NOMO-1 (cell line): ENCODE measurements around the gene LMF1.

Experiments
- DNase-seq, 2 experiments: peaks; one replicate each; lab custom pipeline; 2025; ENCODE audit not compliant: unreplicated experiment in 2 of 2; lab: John Stamatoyannopoulos, UW

The LMF1 gene

DNA sequence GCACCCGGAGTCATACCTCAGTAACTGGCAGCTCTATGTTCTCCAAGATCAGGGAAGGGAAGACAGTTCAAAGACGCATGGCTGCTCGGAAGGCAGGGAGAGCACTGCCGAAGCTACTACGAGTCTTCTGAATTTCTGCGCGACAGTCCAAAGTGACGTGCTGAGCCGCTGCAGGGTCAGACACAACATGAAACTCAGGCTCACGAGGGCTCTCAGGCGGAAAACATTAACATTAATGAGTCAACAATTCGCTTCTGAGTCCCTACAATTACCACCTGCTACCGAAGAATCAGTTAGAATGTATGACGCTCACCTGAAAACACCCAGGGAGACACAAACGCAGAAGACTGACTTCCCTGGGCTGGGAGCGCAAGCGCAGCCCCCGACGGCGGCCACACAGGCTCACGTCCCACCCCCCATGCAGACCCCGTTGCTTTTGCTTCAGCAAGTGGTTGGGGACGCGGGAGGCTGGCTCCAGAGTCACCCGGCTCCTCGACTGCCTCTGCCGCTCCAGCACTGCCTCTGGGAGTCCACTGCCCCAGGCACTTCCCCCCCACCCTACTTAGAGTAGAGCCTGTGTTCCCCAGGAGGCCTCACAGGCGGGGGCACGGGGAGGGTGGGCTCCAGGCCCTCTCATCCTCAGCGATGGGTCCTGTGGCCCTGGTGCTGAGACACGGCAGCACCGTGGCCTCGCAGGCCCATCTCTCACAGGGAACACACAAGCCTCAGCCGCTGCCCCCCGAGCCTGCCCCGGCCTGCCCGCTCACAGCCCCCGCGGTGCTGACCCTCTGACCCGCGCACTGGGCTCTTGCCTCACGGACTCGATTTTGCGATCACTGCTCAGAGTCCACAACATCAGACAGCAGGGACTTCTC lies 38.9 kb downstream of the LMF1 start:
- no peak for DNase-seq

DNA sequence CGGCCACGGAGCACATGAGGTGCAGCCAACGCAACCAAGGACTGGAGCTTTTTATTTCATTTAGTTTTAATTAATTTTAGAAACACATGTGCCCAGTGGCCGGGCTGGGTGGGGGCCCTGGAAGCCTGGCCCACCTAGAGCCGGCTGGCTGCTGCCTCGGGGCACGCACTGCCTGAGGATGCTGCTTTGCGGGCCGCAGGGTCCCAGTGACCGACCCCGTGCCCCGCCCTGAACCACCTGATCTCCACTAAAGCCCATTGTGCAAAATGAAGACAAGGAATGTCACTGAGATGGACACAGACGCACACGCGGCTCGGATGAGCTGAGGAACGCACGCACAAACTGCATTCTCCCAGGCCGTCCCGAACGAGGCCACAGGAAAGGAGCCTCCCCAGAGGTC lies 39.6 kb downstream of the LMF1 start:
- no peak for DNase-seq

DNA sequence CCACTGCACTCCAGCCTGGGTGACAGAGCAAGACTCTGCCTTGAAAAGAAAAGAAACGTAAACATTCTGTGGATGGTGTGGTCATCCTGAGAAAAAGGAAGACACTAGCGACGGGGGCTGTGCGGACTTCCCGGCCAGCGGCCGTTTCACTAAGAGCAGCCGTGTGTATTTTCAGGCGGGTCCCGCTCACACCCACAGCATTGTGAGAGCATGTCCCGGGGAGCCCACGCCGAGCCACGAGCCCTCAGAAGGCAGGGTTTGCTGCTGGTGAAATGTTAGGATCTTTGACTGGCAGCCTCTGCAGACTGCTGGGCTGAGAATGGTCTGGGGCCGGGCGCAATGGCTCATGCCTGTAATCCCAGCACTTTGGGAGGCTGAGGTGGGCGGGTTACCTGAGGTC lies 40.3 kb downstream of the LMF1 start:
- no peak for DNase-seq

DNA sequence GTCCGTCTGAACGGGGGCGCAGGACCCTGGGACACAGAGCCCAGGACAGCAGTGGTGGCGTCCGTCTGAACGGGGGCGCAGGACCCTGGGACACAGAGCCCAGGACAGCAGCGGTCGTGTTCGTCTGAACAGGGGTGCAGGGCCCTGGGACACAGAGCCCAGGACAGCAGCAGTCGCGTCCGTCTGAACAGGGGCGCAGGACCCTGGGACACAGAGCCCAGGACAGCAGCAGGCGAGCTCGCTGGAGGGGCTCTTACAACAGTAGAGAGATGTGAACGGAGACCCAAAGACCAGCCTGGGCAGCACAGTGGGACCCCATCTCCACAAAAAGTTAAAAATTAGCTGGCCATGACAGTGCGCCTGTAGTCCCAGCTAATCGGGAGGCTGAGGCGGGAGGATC lies 40.7 kb downstream of the LMF1 start:
- no peak for DNase-seq

GRCh38 chr16:929227-930073 lies 41.3 kb downstream of the LMF1 start:
- no peak for DNase-seq

DNA sequence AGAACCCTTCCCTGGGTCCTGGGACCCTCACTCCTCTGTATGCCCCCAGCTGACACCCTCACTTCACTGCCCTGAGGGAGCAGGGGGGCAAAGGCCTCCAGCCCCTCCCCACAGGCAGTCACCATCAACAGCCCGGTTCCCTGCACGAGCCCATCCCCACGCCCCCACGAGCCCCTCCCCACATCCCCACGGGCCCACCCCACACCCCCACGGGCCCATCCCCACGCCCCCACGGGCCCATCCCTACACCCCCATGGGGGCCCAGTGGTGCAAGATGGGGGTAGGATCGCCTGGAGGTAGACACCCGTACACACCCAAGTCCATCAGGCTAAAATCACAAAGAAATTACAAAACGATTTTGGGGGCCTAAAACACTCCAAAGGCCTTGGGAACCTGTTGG lies 42.3 kb downstream of the LMF1 start:
- no peak for DNase-seq

DNA sequence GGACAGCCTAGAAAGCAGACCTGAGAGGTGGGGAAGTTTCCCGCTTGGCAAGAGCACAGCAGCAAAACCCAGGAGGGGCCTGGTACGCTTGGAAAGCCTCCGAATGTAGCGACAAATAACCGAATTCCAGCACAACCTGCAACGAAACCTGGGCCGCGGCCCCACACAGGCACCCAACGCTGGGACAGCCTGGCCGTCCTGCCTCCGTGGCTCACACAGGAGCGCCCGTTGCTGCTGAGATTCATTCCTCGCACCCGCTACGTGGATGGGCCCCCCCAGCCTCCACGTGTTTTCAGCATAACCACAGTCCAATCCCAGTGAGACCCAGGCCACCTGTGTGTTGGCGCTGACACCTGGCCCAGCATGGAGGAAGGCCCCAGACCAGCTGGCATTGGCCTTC lies 42.9 kb downstream of the LMF1 start:
- DNase-seq, result no peak

GRCh38 chr16:927406-927805 lies 43.4 kb downstream of the LMF1 start:
- no peak for DNase-seq

- DNase-seq, result no peak
Observed at GRCh38 chr16:926715-927114, 44.1 kb downstream of the LMF1 start.

DNA sequence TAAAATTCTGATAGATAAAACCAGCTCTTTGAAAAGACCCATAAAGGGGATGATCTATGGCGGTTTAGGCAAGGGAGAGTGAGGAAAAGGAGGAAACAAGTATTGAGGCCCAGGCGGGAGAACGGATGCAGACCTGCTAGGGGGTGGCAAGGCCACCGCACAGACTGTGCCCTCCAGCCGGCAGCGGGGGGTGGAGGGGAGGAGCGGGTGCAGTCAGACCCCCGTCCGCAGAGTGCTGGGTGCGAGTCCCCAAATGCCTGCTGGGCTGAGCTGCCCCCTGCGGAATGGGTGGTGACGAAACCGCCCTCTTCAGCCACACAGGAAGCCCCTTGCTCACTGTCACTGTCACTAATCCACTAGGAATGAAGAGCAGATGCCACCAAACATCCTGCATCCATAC lies 46.0 kb downstream of the LMF1 start:
- DNase-seq, result no peak

- no peak for DNase-seq
Observed at GRCh38 chr16:924063-924462, 46.7 kb downstream of the LMF1 start.

DNA sequence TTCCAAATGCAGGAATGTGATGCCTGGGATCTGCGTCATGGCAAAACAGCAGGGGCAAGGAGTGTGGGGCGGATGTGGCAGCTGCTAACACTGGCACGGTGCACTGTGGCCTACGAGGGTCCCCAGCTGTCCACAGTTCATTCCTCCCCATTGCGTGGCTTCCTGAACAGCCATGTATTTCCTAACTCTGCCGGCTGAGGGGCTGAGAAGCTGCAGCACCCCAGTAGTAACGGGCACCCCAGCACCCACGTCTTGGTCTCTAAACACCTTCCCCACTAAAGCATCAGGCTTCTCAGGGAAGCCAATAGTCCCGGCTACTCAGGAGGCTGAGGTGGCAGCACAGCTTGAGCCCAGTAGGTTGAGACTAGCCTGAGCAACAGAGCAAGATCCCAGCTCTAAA lies 47.6 kb downstream of the LMF1 start:
- DNase-seq, result no peak

- no peak for DNase-seq
Observed at GRCh38 chr16:922051-922450, 48.7 kb downstream of the LMF1 start.

GRCh38 chr16:921321-921905 lies 49.4 kb downstream of the LMF1 start:
- no peak for DNase-seq

GRCh38 chr16:920717-921116 lies 50.1 kb downstream of the LMF1 start:
- DNase-seq, result no peak

DNA sequence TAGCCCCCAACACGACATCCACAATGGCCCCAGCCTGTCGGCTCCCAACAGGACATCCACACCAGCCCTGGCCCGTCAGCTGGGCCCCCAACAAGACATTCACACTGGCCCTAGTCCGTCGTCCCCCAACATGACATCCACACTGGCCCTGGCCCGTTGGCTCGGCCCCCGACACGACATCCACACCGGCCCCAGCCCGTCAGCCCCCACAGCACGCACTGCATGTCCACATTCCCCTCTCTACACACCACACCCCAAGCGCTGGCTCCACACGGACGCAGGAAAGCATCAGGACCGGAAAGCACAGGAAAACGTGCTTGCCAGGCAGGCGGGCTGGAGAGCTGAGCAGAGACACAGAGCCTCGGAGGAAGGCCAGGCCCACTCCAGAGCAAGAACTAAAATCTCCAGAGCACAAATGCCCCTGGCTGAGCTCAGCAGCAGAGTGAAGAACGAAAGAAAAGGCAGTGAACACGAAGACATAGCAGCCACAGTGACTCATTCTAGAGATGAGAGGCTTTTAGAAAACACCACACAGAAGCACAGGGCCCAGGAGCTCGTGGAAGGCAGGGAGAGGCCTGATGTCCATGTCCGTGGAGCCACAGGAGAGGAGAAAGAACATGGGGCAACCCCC lies 50.6 kb downstream of the LMF1 start:
- no peak for DNase-seq

- DNase-seq, result no peak
Observed at GRCh38 chr16:919658-920050, 51.1 kb downstream of the LMF1 start.

GRCh38 chr16:918741-919657 lies 51.8 kb downstream of the LMF1 start:
- no peak for DNase-seq

DNA sequence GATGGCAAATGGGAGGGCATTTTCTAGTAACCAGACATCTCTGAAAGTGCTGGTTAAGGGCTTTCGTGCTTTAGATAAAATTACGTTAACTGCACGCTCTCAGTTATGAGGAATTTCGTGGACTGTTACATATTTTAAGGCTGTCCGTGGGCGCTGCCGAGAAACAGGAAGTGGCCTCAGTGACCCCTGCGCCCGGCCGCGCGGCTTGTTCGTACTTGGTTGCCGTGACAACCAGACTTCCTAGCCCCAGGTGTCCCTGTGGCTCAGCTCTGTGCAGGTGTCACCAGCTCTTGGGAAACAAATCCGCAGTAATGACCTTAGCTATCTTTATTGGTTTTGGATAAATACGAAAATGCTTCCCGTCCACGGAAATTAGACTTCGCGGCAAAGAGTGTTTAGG lies 52.7 kb downstream of the LMF1 start:
- DNase-seq, result no peak

DNA sequence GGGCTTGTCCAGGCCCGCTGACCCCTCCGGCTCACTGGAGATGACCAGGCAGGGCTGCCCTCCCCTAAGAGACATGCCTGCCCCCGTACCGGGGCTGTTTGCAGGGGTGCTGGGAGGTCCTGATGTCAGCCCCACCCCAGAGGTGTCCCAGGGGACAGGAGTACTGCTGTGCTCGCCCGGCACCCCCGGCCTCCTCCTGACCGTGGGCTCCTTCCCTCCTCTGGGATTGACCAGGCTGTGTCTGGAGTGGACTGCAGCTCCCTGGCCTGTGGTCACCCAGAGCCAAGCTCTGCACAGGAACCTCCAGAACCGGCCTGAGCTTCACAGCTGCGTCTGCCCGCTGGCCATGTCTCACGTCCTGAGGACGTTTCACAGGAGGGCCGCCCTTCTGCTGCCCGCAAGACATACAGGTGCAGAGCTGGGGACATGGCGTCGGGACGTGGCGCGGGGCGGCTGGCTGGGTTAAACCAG lies 53.2 kb downstream of the LMF1 start:
- no peak for DNase-seq
